ENCODE results near the gene GGT1.

DNA sequence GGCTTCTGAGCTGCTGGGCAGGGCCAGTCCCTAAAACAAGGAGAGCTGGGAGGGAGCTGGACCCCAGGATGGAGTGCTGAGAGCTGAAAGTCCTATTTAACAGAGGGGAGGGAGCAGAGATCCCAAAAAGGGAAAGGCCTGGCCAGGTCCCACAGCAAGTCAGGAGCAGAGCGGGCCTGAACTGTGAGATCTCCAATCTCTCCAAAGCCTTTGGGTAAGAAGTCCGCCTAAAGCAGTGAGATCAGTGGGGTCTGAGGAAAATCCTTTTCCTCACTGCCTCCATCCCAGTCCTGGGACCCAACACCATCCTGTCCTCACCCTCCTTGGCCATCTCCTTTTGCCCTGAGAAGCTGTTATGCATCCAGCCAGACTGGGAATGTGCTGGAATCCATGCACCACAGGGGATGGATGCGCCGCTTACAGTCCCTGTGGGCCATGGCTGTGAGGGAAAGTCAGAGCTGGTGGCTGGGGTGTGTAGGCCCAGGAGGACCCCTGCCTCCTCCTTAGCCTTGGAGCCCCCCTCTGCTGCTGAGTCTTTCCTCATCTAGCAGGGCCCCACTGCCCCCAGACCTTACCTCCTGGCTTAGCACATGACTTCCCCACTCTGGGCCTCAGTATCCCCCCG, 18.7 kb upstream of the GGT1 start:
- TF ChIP-seq YY1 (IDR thresholded peaks at IDR 0.05; ENCODE audit: insufficient read depth, insufficient read length) = no peak
- no peak for TF ChIP-seq ZNF274 (IDR thresholded peaks at IDR 0.05; ENCODE audit: low read depth, low read length)
